DND-41 (cell line): ENCODE measurements around the gene RAB43.
"Not testable (repeated sequence)": the region's sequence is repeated elsewhere in the genome, so short reads cannot be mapped to it uniquely, and the experiment has no call there.

Experiments used
- ATAC-seq: fragments of 200-7000 bp; cut with Tn5 transposase; 3 replicates; pipeline ENCODE4 v1.9.1; 2021; ENCODE audit warnings: low read depth; ENCODE audit not compliant: insufficient read depth
- DNase-seq: peaks from one replicate; pipeline ENCODE4 v3.0.0-alpha.2; 2020
- H2AFZ ChIP-seq: 2 replicates; pipeline ENCODE4 v1.6.0; 2012; ENCODE audit warnings: low read depth, low read length
- H3K27ac ChIP-seq: 2 replicates; pipeline ENCODE4 v1.5.1; 2012; ENCODE audit warnings: low read length, inconsistent platforms
- H3K27me3 ChIP-seq: fragments of 200-600 bp; sonication (generic); 2 replicates; pipeline ENCODE4 v1.6.0; 2012; ENCODE audit warnings: low read length, mild to moderate bottlenecking, inconsistent platforms; ENCODE audit not compliant: insufficient read depth, poor library complexity
- H3K36me3 ChIP-seq: 2 replicates; pipeline ENCODE4 v1.5.1; 2012; ENCODE audit warnings: low read length, inconsistent platforms; ENCODE audit not compliant: insufficient read depth
- H3K4me1 ChIP-seq: 2 replicates; pipeline ENCODE4 v1.5.1; 2012; ENCODE audit warnings: mild to moderate bottlenecking, low read length; ENCODE audit not compliant: insufficient read depth
- H3K4me2 ChIP-seq: 2 replicates; pipeline ENCODE4 v1.6.0; 2012; ENCODE audit warnings: mild to moderate bottlenecking, moderate library complexity, low read length, inconsistent platforms; ENCODE audit not compliant: insufficient read depth
- H3K4me3 ChIP-seq, 2 experiments: fragments of 200-600 bp in 1 of 2; shearing (Covaris generic) in 1 of 2; 2 replicates each; pipeline ENCODE4 v1.5.1; 2012 to 2016; ENCODE audit warnings: inconsistent platforms in 2 of 2, low read length in 2 of 2, mild to moderate bottlenecking in 2 of 2, low read depth in 1 of 2, moderate library complexity in 1 of 2
- H3K79me2 ChIP-seq: 2 replicates; pipeline ENCODE4 v1.6.0; 2012; ENCODE audit warnings: low read length, inconsistent platforms; ENCODE audit not compliant: insufficient read depth
- H3K9ac ChIP-seq: 2 replicates; pipeline ENCODE4 v1.6.0; 2012; ENCODE audit warnings: low read depth, mild to moderate bottlenecking, inconsistent platforms, low read length, moderate library complexity
- H3K9me3 ChIP-seq: 2 replicates; pipeline ENCODE4 v1.5.1; 2012; ENCODE audit warnings: low read length, moderate library complexity, mild to moderate bottlenecking, inconsistent platforms; ENCODE audit not compliant: insufficient read depth, severe bottlenecking
- H4K20me1 ChIP-seq: 2 replicates; pipeline ENCODE4 v1.6.0; 2012; ENCODE audit warnings: low read length; ENCODE audit not compliant: insufficient read depth
- CTCF ChIP-seq: IDR thresholded peaks from 2 replicates; pipeline ENCODE4 v1.5.1; 2012; ENCODE audit warnings: borderline replicate concordance, low read length, moderate library complexity, mild to moderate bottlenecking; ENCODE audit not compliant: poor library complexity, severe bottlenecking; ENCODE audit errors: extremely low read depth
- EZH2 ChIP-seq: IDR thresholded peaks from 3 replicates; pipeline ENCODE4 v1.6.1; 2012; ENCODE audit warnings: borderline replicate concordance, low read depth, mild to moderate bottlenecking, moderate library complexity, low read length, inconsistent platforms; ENCODE audit not compliant: severe bottlenecking

Gene RAB43

GRCh38 chr3:129121792-129122411, at the start of gene RAB43:
Gene RAB43 (minus strand): TSS chr3:129121804. CDS start chr3:129121489, 315 bp downstream.
- peaks cover 39% of the 10 kb centered on the region for H3K4me1 ChIP-seq
- no peaks in the 10 kb centered on the region for H3K27me3 ChIP-seq
- no peaks in the 10 kb centered on the region for H3K9me3 ChIP-seq
- DNase-seq, result peak; percentile 93
- peak within 1 kb of the TSS; percentile 88 for H3K9ac ChIP-seq
- peaks cover 13% of the 10 kb centered on the region for H3K36me3 ChIP-seq
- no peak for TF ChIP-seq CTCF
- no peak for TF ChIP-seq EZH2
- peak; percentile 73 for ATAC-seq
- no peaks in the 10 kb centered on the region; the same call in 1 of the 2 replicates for H4K20me1 ChIP-seq
- H3K4me2 ChIP-seq, result peak within 1 kb of the TSS; percentile 95
- peaks cover 39% of the 10 kb centered on the region for H3K79me2 ChIP-seq
- peak within 1 kb of the TSS; percentile 80 for H2AFZ ChIP-seq
- H3K4me3 ChIP-seq, result peak within 1 kb of the TSS; percentile 74 to 82
- H3K27ac ChIP-seq, result peak within 1 kb of the TSS; percentile 99

- H3K4me3 ChIP-seq, result no peak overlapping the region
- H3K9ac ChIP-seq, result no peak overlapping the region
- H3K27me3 ChIP-seq, result no peaks in the 10 kb centered on the region
- H2AFZ ChIP-seq, result no peak overlapping the region
- peaks cover 19% of the 10 kb centered on the region for H3K4me1 ChIP-seq
- TF ChIP-seq EZH2, result no peak
- TF ChIP-seq CTCF, result no peak
- no peak overlapping the region for H3K27ac ChIP-seq
- no peak overlapping the region for H3K4me2 ChIP-seq
- ATAC-seq (no peak), DNase-seq (no peak)
- H3K36me3 ChIP-seq, result peaks cover 53% of the 10 kb centered on the region
- H3K9me3 ChIP-seq, result no peaks in the 10 kb centered on the region
- peaks cover 40% of the 10 kb centered on the region for H3K79me2 ChIP-seq
- H4K20me1 ChIP-seq, result peaks cover 19% of the 10 kb centered on the region; the same call in 1 of the 2 replicates
Measured at GRCh38 chr3:129166579-129167332, 45.2 kb upstream of the RAB43 start.

- peaks cover 31% of the 10 kb centered on the region for H3K79me2 ChIP-seq
- not testable (repeated sequence) for H3K4me2 ChIP-seq, H2AFZ ChIP-seq, ATAC-seq, H3K4me3 ChIP-seq, H3K27ac ChIP-seq, H4K20me1 ChIP-seq, H3K27me3 ChIP-seq, H3K9me3 ChIP-seq, H3K9ac ChIP-seq, DNase-seq
- peaks cover 42% of the 10 kb centered on the region for H3K36me3 ChIP-seq
- peaks cover 19% of the 10 kb centered on the region for H3K4me1 ChIP-seq
Measured at GRCh38 chr3:129165594-129165993, 44.0 kb upstream of the RAB43 start.

GRCh38 chr3:129164500-129164899, 42.9 kb upstream of the RAB43 start:
- no peak overlapping the region for H3K27ac ChIP-seq
- no peak overlapping the region for H2AFZ ChIP-seq
- H3K27me3 ChIP-seq, result no peaks in the 10 kb centered on the region
- H3K4me1 ChIP-seq, result peaks cover 26% of the 10 kb centered on the region
- no peaks in the 10 kb centered on the region for H3K9me3 ChIP-seq
- no peak for DNase-seq
- H3K79me2 ChIP-seq, result peaks cover 31% of the 10 kb centered on the region
- no peak overlapping the region for H3K4me2 ChIP-seq
- ATAC-seq, result no peak
- no peak overlapping the region for H3K4me3 ChIP-seq
- TF ChIP-seq EZH2, result no peak
- TF ChIP-seq CTCF, result no peak
- peaks cover 31% of the 10 kb centered on the region for H3K36me3 ChIP-seq
- no peaks in the 10 kb centered on the region; the same call in 1 of the 2 replicates for H4K20me1 ChIP-seq
- no peak overlapping the region for H3K9ac ChIP-seq
